ENCODE measurements around the gene ABLIM3.

DNA sequence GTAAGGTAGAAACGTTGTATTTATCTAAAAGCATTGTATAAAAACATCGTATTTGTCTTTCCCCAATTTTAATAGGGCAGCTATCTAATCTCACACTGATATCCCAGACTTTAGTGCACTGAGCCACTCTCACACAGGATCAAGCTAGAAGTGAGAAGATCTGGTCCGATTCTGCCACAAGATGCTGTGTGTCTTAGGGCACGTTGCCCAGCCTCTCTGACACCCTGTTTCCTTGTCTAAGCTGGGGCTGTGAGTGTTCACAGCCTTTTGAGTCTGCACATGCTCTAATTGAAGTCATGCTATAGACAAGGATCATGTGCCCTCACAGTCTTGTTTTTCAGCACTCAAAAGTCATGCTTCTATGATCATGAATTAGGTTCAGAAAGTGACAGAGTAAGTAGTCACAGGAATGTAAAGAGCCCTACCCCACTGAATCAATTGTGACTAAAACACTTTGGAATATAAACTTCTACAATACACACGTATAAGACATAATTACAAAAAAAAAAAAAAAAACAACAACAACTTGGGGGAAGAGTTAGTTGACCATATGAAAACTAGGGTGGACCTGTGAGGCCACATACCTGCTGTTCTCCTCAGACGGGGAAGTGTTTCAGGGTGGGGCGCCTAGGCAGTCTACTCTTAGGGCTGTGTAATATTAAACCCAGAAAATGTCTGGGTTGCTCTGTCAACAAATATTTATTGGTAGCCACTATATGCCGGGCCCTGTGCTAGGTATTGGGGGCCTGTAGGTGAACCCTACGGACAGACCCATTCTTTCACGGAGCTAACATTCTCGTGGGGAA is 893 bp upstream of the ABLIM3 start:
- TF ChIP-seq SPI1 (IDR thresholded peaks at IDR 0.05; ENCODE audit: borderline replicate concordance, low read depth) (no peak), POLR2AphosphoS5 (IDR thresholded peaks at IDR 0.05; ENCODE audit: low read depth) (no peak)
- TF ChIP-seq, protein P1, sequence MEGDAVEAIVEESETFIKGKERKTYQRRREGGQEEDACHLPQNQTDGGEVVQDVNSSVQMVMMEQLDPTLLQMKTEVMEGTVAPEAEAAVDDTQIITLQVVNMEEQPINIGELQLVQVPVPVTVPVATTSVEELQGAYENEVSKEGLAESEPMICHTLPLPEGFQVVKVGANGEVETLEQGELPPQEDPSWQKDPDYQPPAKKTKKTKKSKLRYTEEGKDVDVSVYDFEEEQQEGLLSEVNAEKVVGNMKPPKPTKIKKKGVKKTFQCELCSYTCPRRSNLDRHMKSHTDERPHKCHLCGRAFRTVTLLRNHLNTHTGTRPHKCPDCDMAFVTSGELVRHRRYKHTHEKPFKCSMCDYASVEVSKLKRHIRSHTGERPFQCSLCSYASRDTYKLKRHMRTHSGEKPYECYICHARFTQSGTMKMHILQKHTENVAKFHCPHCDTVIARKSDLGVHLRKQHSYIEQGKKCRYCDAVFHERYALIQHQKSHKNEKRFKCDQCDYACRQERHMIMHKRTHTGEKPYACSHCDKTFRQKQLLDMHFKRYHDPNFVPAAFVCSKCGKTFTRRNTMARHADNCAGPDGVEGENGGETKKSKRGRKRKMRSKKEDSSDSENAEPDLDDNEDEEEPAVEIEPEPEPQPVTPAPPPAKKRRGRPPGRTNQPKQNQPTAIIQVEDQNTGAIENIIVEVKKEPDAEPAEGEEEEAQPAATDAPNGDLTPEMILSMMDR (IDR thresholded peaks at IDR 0.05; ENCODE audit: insufficient read depth, low read length): no peak
